ENCODE measurements around the gene KIRREL1. TPM values are rescaled to one million over a fixed set of nuclear protein-coding genes. Genes with fewer than 3 reads are reported as not detected.

KIRREL1 gene
- total RNA-seq, 1 experiment from 2014 or later, result 30.5 TPM

DNA sequence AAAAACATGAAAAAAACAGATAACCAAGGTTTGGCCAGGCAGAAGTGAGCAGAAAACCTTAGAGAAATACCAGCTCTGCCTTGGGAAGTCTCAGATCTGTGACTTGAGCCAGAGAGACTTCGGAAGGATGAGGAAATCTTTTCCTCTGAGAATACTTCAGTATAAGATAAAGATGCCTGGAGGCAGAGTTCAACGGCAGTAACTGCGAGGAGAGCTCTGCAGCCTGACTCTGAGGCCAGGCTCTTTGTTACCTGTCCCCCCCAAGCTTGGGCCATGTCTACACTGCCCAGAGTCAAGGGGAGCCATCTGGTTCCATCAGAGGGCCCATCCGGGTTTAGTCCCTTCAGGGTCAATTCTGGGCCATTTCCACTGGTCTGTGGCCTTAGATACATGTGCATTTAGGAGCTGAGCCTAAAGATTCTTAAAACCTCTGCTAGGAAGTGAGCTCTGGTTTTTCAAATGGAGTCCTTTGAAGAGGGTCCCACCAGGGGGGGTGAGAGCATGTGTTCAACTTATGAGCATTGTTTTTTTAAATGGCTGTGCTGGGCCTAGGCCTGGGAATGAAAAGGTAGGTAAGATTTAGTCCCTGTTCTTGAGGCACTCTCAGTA lies 8.7 kb downstream of the KIRREL1 start:
- H3K79me1 ChIP-seq (ENCODE audit: insufficient read depth, low read depth, low read length, poor library complexity, severe bottlenecking), result no peaks in the 10 kb centered on the region
- H3K4me1 ChIP-seq (ENCODE audit: insufficient read depth, low read length), result peaks cover 4% of the 10 kb centered on the region; the same call in 1 of the 2 replicates
- H3T11ph ChIP-seq (ENCODE audit: low read length), result no peak overlapping the region
- H3K18ac ChIP-seq (ENCODE audit: insufficient read length, low read depth, low read length), result no peak overlapping the region
- H4K20me1 ChIP-seq (ENCODE audit: control insufficient read depth, insufficient read depth, insufficient read length), result no peaks in the 10 kb centered on the region
- no peaks in the 10 kb centered on the region for H3K9me3 ChIP-seq (ENCODE audit: control insufficient read depth, low read depth, low read length)
- peak overlapping the region; percentile 38 to 86 (median 50) for H3K27ac Mint-ChIP-seq
- no peaks in the 10 kb centered on the region for H3K9me3 Mint-ChIP-seq
- no peak overlapping the region for H4K91ac ChIP-seq (ENCODE audit: insufficient read length, low read depth, low read length)
- H3K23me2 ChIP-seq (ENCODE audit: insufficient read length, low read depth, low read length, poor library complexity, severe bottlenecking), result no peaks in the 10 kb centered on the region
- H2AK5ac ChIP-seq (ENCODE audit: insufficient read length, low read length), result no peak overlapping the region
- H4K8ac ChIP-seq (replicated peaks; ENCODE audit: insufficient read length, low read depth, low read length), result no peak overlapping the region
- no peak overlapping the region for H2BK5ac ChIP-seq (ENCODE audit: insufficient read length, low read length)
- H3K36me3 Mint-ChIP-seq (ENCODE audit: insufficient read depth in 1 of 3, low read depth in 3 of 3), result peaks cover 0 to 4% (median 2%) of the 10 kb centered on the region in 3 experiments; a peak in 3 of 7 replicates
- H3K27me3 ChIP-seq (ENCODE audit: insufficient read depth, low read length), result no peaks in the 10 kb centered on the region
- H4K5ac ChIP-seq (ENCODE audit: insufficient read length, low read depth, low read length), result no peak overlapping the region
- no peak overlapping the region for H3K9ac ChIP-seq (ENCODE audit: extremely low read depth, insufficient read length, low read length)
- TF ChIP-seq, protein P1, sequence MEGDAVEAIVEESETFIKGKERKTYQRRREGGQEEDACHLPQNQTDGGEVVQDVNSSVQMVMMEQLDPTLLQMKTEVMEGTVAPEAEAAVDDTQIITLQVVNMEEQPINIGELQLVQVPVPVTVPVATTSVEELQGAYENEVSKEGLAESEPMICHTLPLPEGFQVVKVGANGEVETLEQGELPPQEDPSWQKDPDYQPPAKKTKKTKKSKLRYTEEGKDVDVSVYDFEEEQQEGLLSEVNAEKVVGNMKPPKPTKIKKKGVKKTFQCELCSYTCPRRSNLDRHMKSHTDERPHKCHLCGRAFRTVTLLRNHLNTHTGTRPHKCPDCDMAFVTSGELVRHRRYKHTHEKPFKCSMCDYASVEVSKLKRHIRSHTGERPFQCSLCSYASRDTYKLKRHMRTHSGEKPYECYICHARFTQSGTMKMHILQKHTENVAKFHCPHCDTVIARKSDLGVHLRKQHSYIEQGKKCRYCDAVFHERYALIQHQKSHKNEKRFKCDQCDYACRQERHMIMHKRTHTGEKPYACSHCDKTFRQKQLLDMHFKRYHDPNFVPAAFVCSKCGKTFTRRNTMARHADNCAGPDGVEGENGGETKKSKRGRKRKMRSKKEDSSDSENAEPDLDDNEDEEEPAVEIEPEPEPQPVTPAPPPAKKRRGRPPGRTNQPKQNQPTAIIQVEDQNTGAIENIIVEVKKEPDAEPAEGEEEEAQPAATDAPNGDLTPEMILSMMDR (conservative IDR thresholded peaks at IDR 0.05), result 0 out of 3 replicates have a peak, but pooled peaks have one; percentile 18
- H2BK20ac ChIP-seq (ENCODE audit: low read depth, low read length, poor library complexity, severe bottlenecking), result no peak overlapping the region
- H3K14ac ChIP-seq (ENCODE audit: insufficient read depth, low read length), result peak overlapping the region; percentile 76; the same call in 1 of the 2 replicates
- no peaks in the 10 kb centered on the region for H3K27me3 Mint-ChIP-seq (ENCODE audit: low read depth)
- DNase-seq, result no peak
- H3K4me2 ChIP-seq (ENCODE audit: insufficient read depth, insufficient read length, low read length), result no peak overlapping the region
- no peak overlapping the region for H3K4me3 Mint-ChIP-seq
- no peak overlapping the region for H3K27ac ChIP-seq (ENCODE audit: insufficient read length, low read depth, low read length)
- H2BK12ac ChIP-seq (ENCODE audit: insufficient read length, low read depth, low read length), result no peak overlapping the region
- H2AFZ ChIP-seq (ENCODE audit: low read length), result no peak overlapping the region
- no CpG with 5 or more reads among the region's 4 CpGs for WGBS (ENCODE audit: extremely low coverage, insufficient read length, low lambda C conversion rate)
- H2BK15ac ChIP-seq (ENCODE audit: low read depth, low read length), result no peak overlapping the region
- H3K4me1 Mint-ChIP-seq, result peaks cover 50 to 67% of the 10 kb centered on the region in 2 experiments
- no peak overlapping the region for H2BK120ac ChIP-seq (ENCODE audit: low read depth, low read length, poor library complexity, severe bottlenecking)
- no peak overlapping the region for H3K4ac ChIP-seq (ENCODE audit: low read depth, low read length)
- no peak overlapping the region for H3K23ac ChIP-seq (ENCODE audit: insufficient read length, low read depth, low read length)
- H3K79me2 ChIP-seq (ENCODE audit: insufficient read depth, low read length), result peaks cover 14% of the 10 kb centered on the region; the same call in 1 of the 2 replicates
- no peak overlapping the region for H3K56ac ChIP-seq (ENCODE audit: insufficient read length, low read depth, low read length)

All from H9 (cell line).